Activated CD8-positive, alpha-beta memory T cell treated with anti-CD3 and anti-CD28 coated beads for 1 hour (primary cell): ENCODE data around the gene TRIP12.
A peak's percentile ranks its signal among the peaks of the same experiment; 100 is the strongest.
"Not testable (repeated sequence)": the region's sequence is repeated elsewhere in the genome, so short reads cannot be mapped to it uniquely, and the experiment has no call there.

ENCODE experiments used
- DNase-seq, 2 donors: peaks; one replicate each; pipeline ENCODE4 v3.0.0-alpha.2; 2020; ENCODE audit warnings: low read depth in 1 of 2; ENCODE audit errors: extremely low read depth in 1 of 2

Gene TRIP12

DNA sequence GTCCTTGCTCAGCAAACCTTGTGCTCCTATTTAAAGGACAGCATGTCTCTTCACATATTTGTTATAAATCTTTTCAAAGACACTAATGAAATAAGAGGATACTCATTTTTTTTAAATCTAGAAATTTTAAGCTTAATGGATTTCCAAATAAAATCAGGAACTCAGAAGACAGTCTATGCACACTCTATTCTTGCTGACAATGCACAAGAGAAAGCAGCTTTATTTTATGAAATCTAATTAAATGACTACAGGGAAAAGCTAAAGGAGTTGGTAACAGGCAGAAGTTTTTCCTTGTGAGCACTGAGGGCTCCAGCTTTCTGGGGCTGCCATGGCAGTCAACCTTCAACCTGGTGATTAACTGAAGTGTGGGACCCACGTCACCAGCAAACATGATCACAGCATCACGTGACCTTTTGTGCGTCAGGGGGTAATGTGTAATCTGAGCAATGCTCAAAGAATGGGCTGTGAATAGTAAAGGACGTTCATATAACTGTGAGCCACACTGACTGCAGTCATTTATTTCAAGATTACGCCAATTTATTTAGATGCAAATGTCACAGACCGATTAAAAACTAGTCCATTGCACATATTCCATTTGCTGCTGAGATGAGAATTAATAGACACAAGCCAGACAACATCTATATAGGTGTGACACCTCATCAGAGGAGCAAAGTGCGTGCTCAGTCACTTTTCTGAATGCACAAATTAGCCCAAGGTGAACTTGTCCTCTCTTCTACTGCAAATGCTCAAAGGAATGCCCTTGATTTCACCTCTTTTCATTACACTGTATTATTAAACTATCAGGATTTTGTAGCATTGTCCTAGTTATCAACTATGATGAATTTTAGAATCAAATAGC lies 195.9 kb downstream of the TRIP12 start:
- DNase-seq, result no peak

DNA sequence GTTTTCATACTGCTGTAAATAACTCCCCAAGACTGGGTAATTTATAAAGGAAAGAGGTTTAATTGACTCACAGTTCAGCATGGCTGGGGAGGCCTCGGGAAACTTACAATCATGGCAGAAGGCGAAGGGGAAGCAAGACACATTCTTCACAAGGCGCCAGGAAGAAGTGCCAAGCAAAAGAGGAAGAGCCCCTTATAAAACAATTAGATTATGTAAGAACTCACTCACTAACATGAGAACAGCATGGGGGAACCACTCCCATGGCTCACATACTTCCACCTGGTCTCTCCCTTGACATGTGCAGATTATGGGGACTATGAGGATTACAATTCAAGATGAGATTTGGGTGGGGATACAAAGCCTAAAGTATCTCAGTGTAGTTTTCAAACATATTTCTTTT lies 198.6 kb downstream of the TRIP12 start:
- not testable (repeated sequence) for DNase-seq

DNA sequence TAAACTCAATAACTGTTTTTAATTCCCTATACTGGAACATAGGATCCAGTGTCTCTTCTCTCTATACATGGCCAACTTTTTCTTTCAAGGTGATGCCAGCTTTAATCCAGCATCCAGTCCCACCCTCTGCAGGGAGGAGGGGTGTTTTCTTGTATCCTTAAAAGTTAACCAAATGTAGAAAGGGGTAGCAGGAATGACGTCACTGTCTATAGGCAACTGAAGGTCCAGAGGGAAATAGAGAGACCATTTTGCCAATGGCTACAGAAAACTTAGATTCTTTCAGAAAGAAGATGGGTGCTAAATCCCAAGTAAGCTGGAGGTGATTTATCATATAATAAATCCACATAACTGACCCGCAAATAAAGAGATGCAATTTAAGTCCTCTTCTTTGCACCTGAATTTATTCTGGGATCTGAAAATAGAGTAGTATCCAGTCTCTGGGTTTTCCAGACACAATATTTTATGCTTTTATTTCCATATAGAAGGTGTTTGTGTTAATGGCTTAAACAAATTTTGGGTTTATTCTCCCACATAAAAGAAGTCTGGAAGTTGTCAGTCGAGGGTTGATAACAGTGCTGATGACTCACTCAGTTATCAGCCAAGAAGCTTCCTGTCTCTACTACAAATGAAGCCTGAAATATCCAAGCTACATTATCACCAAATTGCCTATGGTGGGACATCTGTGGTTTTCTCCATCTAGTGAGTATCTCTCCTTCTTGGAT lies 201.7 kb downstream of the TRIP12 start:
- DNase-seq, result no peak

DNA sequence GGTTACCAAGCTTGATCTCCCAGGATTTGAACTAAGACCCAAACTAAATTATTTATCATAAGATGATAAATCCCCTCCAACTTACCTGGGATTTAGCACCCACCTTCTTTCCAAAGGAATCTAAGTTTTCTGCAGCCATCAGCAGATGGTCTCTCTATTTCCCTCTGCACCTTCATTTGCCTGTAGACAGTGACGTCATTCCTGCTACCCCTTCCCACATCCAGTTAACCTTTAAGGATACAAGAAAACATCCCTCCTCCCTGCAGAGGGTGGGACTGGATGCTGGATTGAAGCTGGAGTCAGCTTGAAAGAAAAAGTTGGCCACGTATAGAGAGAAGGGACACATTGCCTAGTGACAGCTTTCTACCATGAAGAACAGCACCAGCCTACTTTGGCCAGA lies 203.8 kb downstream of the TRIP12 start:
- DNase-seq, result no peak

DNA sequence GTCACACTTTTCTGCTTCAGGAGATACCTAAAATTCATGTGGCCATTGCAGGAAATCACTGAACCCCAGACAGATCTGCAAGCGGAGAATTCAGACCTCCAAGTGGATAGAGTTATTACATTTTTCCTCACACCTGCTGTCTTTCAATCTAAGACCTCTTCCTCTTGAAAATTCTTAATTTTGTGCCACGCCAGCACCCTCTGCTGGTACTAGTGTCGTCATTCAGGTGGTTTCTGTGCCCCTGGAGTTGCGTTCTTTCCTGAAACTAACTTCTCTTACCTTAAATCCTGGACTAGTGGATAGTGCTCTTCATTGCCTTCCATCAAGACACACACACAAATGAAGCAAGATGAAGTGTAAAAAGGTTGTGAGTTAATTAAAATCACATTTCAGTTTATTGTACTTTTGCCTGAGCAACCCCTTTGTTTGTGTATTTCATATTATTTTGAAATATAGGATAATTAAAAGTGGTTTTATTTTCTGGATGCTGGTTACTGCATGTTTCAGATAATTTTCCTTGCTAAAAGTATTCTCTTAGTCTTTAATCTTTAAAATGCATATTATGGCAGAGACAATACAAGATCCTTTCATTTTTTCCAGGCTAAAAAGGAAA lies 205.8 kb downstream of the TRIP12 start:
- no peak for DNase-seq

DNA sequence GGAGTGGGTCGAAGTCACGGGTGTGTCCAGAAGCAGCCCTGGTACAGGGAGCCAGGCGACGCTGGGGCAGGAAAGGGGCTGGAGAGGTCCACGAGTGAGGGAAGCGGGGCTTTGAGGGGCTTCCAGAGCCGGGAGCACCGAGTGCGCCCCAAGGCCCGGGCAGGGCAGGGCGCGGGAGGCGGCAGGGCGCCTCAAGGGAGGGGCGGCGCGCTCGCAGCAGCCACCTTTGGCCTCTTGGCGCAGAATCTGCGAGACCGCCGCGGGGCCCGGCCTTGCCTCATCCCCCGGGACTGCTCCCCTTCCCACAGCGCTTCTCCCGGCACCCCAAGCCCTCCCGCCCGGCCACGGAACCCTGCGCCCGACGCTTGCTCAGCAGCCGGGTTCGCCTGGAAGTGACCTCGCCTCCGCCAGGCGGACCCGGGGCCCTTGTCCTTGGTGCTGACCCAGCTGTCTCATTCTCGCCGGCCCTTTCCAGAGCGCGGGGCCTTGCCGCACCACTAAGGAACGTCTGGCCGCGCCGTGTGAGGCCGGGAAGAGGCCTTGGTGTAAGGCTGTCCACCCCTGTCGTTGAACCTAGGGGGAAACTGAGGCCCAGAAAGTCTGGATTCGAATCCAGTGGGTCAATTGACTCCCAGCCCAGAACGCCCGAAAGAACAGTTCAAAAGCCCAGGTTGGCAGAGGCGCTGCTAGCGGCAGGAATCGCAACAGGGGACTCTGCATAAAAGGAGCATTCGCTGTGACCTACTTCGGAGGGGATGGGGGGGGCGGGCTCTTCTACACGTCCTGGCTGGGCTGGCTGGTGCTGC lies 206.9 kb downstream of the TRIP12 start:
- DNase-seq, result peak in 1 of 2 donors; percentile 8

DNA sequence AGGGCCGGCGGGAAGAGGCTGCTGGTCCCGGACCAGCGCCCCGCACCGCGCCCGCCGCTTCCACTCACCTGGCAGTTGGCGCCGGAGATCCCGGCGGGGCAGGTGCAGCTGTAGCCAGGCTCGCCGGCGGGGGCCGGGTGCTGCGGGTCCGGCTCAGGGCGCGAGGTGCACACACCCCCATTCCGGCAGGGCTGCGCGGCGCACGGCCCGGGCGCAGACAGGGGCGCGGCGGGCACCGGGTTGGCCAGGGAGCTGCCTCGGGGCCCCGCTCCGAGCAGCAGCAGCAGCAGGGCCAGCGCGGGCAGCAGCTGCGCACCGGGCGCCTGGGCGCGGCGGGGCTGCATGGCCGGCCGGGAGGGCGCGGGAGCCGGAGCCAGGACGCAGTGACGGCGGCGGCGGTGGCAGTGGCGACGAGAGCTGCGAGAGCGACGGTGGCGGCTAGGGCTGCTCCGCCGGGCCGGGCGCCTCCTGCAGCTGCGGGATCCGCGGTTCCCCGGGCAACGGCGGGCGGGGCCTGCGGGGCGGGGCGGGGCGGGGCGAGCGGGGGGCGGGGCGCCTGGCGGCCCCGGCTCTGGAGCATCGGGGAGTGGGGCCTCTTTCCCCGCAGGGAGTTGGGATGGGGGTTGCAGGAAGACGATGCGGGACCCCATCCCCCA lies 207.6 kb downstream of the TRIP12 start, which contains the start of gene DNER:
DNER (minus strand) TSS at position 476 of the 656 bp plus-strand sequence; CDS start at position 344, 132 bp downstream.
- peak in 1 of 2 donors; percentile 27 for DNase-seq
